B cell (primary cell): ENCODE data around the gene GNG7. TPM values are rescaled to one million over a fixed set of nuclear protein-coding genes. Genes with fewer than 3 reads are reported as not detected.
A peak's percentile ranks its signal among the peaks of the same experiment; 100 is the strongest.

Experiments used
- ATAC-seq: fragments of 200-7000 bp; cut with Tn5 transposase; one replicate; pipeline ENCODE4 v1.10.0; 2021; ENCODE audit warnings: low read depth, mild to moderate bottlenecking, moderate number of reproducible peaks, moderate library complexity
- CTCF ChIA-PET: fragments of 350-600 bp; sonication (Branson Sonifier 250); formaldehyde crosslinking; loops from one replicate; lab custom pipeline; 2021; ENCODE audit warnings: antibody characterized with exemption, inconsistent platforms; lab: Charles Lee
- POLR2A ChIA-PET: fragments of 350-600 bp; sonication (Branson Sonifier 250); formaldehyde crosslinking; loops from one replicate; lab custom pipeline; 2021; ENCODE audit warnings: antibody characterized with exemption; lab: Charles Lee
- DNase-seq: peaks from one replicate; pipeline ENCODE4 v3.0.0; 2013
- H2AFZ ChIP-seq: 2 replicates; pipeline ENCODE4 v1.6.1; 2012; ENCODE audit warnings: mild to moderate bottlenecking, low read depth, low read length; ENCODE audit not compliant: insufficient read depth, poor library complexity, severe bottlenecking
- H3K27ac ChIP-seq, 2 donors: 1 replicate in 1 of 2; 2 replicates in 1 of 2; pipeline ENCODE4 v1.5.1; 2012 to 2013; ENCODE audit warnings: low read length in 2 of 2, mild to moderate bottlenecking in 2 of 2, moderate library complexity in 1 of 2
- H3K27me3 ChIP-seq, 4 experiments: fragments of 200-600 bp in 1 of 4; sonication (generic) in 1 of 4; replicated peaks in 1 of 4; 1 replicate in 2 of 4; 2 replicates in 2 of 4; pipeline versions ENCODE4 v1.6.1 to v1.7.0; 2013 to 2016; ENCODE audit warnings: low read length in 3 of 4, mild to moderate bottlenecking in 2 of 4, mixed read lengths in 1 of 4, moderate library complexity in 1 of 4; ENCODE audit not compliant: insufficient read depth in 4 of 4, control insufficient read depth in 3 of 4; ENCODE audit errors: control extremely low read depth in 1 of 4
- H3K36me3 ChIP-seq, 2 experiments: replicated peaks in 1 of 2; 1 replicate in 1 of 2; 2 replicates in 1 of 2; pipeline versions ENCODE4 v1.6.1 to v1.7.1; 2013; ENCODE audit warnings: low read length in 1 of 2; ENCODE audit not compliant: insufficient read depth in 2 of 2, control insufficient read depth in 1 of 2; ENCODE audit errors: control extremely low read depth in 1 of 2, extremely low read depth in 1 of 2
- H3K4me1 ChIP-seq, 2 donors: fragments of 200-600 bp in 1 of 2; sonication (generic) in 1 of 2; 1 replicate in 1 of 2; 2 replicates in 1 of 2; pipeline versions ENCODE4 v1.5.1 to v1.6.1; 2013 to 2017; ENCODE audit warnings: low read length in 2 of 2; ENCODE audit not compliant: control insufficient read depth in 2 of 2, insufficient read depth in 2 of 2
- H3K4me2 ChIP-seq: replicated peaks from 2 replicates; pipeline ENCODE3; 2012; ENCODE audit warnings: mild to moderate bottlenecking, low read depth, low read length; ENCODE audit not compliant: poor library complexity, severe bottlenecking
- H3K4me3 ChIP-seq, 5 experiments: fragments of 200-600 bp in 1 of 5; sonication (generic) in 1 of 5; 1 replicate in 3 of 5; 2 replicates in 2 of 5; pipeline versions ENCODE4 v1.5.1 to v1.7.0; 2011 to 2016; ENCODE audit warnings: low read length in 4 of 5, mild to moderate bottlenecking in 4 of 5, low read depth in 2 of 5, control low read depth in 1 of 5, moderate library complexity in 1 of 5; ENCODE audit not compliant: insufficient read depth in 1 of 5; ENCODE audit errors: control extremely low read depth in 1 of 5, extremely low read depth in 1 of 5
- H3K79me2 ChIP-seq: fragments of 200-600 bp; sonication (generic); one replicate; pipeline ENCODE4 v1.6.0; 2016; ENCODE audit warnings: low read length; ENCODE audit not compliant: control insufficient read depth, insufficient read depth
- H3K9ac ChIP-seq: fragments of 200-600 bp; sonication (generic); 2 replicates; pipeline ENCODE4 v1.6.1; 2017; ENCODE audit warnings: mild to moderate bottlenecking, low read length, moderate library complexity
- H3K9me3 ChIP-seq, 3 donors: one replicate each; pipeline versions ENCODE4 v1.6.1 to v1.7.1; 2013; ENCODE audit warnings: low read length in 2 of 3; ENCODE audit not compliant: control insufficient read depth in 2 of 3, insufficient read depth in 1 of 3; ENCODE audit errors: control extremely low read depth in 1 of 3
- H4K20me1 ChIP-seq: 2 replicates; pipeline ENCODE4 v1.6.0; 2012; ENCODE audit warnings: mild to moderate bottlenecking, low read length; ENCODE audit not compliant: insufficient read depth, control insufficient read depth, poor library complexity, severe bottlenecking
- H3K27ac Mint-ChIP-seq: one replicate; pipeline ENCODE4 v1.8.0; 2021; ENCODE audit warnings: mixed read lengths
- H3K27me3 Mint-ChIP-seq: one replicate; pipeline ENCODE4 v1.8.0; 2021; ENCODE audit warnings: mixed read lengths
- H3K4me1 Mint-ChIP-seq: one replicate; pipeline ENCODE4 v1.8.0; 2021; ENCODE audit warnings: mixed read lengths
- H3K4me3 Mint-ChIP-seq: one replicate; pipeline ENCODE4 v1.8.0; 2021; ENCODE audit warnings: mixed read lengths
- H3K9me3 Mint-ChIP-seq: one replicate; pipeline ENCODE4 v1.8.0; 2022; ENCODE audit warnings: mixed read lengths; ENCODE audit not compliant: insufficient read depth
- EZH2 ChIP-seq: IDR thresholded peaks from 2 replicates; pipeline ENCODE4 v1.6.1; 2012; ENCODE audit warnings: borderline replicate concordance, low read depth, mild to moderate bottlenecking, moderate library complexity, low read length; ENCODE audit not compliant: insufficient read depth, poor library complexity, severe bottlenecking
- WGBS: methylation state at CpG from one replicate; pipeline ENCODE4 v1.1.5; 2013; ENCODE audit warnings: missing lambda C conversion rate; ENCODE audit not compliant: insufficient coverage; 5-methylcytosine and 5-hydroxymethylcytosine counted together
- intact Hi-C: fragments of 100-400 bp; cut with micrococcal nuclease; formaldehyde crosslinking; loops from one replicate; pipeline ENCODE4 v1.10.0; 2022
- polyA plus RNA-seq: library from polyadenylated mRNA; depleted of rRNA; stranded (reverse); fragments of >200 nt; gene quantifications from 2 replicates; pipeline ENCODE4 v1.2.3, GENCODE V29; 2012
- total RNA-seq, 2 donors: library from RNA; stranded (reverse); fragments of 120-200 nt in 1 of 2; gene quantifications; 1 replicate in 1 of 2; 2 replicates in 1 of 2; pipeline versions ENCODE4 v1.2.3 to v1.2.4, GENCODE V29; 2013 to 2022
- TF ChIP-seq, protein P1 (sequence below): fragments of 200-600 bp; IDR thresholded peaks from one replicate; pipeline ENCODE4 v1.8.0; 2022; ENCODE audit warnings: antibody characterized with exemption, mild to moderate bottlenecking

The GNG7 gene
- total and polyA plus RNA-seq, 2 donors (not counting 1 experiment from before 2014, with no cell fraction given) = 76.3 to 153 TPM

- Mint-ChIP-seq H3K4me1 (peaks cover 72% of the 10 kb centered on the region), H3K27me3 (no peaks in the 10 kb centered on the region), H3K9me3 (peaks cover 6% of the 10 kb centered on the region), H3K27ac (peak overlapping the region; percentile 99), H3K4me3 (peak overlapping the region; percentile 77)
- 1% methylated on average over 9 of the region's 11 CpGs for whole genome bisulfite sequencing
- H3K79me2 ChIP-seq = peaks cover 89% of the 10 kb centered on the region
- peak overlapping the region; percentile 99 to 100 for H3K27ac ChIP-seq
- ATAC-seq = peak; percentile 46
- ChIA-PET POLR2A (interaction anchor here (0.6 to 6.6 kb wide), 8 partner anchors 12 to 81 kb away, joined by 3 to 86 read pairs (median 5); partner anchors contain the start of gene GNG7), CTCF (interaction anchor here (1.1 to 3.4 kb wide), 7 partner anchors 18 to 69 kb away, joined by 3 to 19 read pairs (median 6); partner anchors contain the start of gene GNG7)
- peaks cover 1 to 40% of the 10 kb centered on the region in 2 experiments for H3K36me3 ChIP-seq
- H3K9me3 ChIP-seq = peaks cover 0 to 41% (median 16%) of the 10 kb centered on the region in 3 donors
- H3K4me3 ChIP-seq = peak overlapping the region in 1 of 5 experiments; percentile 14
- peak overlapping the region; percentile 52 for H3K9ac ChIP-seq
- H2AFZ ChIP-seq = no peak overlapping the region
- peak overlapping the region; percentile 66 for H3K4me2 ChIP-seq
- TF ChIP-seq, protein P1, sequence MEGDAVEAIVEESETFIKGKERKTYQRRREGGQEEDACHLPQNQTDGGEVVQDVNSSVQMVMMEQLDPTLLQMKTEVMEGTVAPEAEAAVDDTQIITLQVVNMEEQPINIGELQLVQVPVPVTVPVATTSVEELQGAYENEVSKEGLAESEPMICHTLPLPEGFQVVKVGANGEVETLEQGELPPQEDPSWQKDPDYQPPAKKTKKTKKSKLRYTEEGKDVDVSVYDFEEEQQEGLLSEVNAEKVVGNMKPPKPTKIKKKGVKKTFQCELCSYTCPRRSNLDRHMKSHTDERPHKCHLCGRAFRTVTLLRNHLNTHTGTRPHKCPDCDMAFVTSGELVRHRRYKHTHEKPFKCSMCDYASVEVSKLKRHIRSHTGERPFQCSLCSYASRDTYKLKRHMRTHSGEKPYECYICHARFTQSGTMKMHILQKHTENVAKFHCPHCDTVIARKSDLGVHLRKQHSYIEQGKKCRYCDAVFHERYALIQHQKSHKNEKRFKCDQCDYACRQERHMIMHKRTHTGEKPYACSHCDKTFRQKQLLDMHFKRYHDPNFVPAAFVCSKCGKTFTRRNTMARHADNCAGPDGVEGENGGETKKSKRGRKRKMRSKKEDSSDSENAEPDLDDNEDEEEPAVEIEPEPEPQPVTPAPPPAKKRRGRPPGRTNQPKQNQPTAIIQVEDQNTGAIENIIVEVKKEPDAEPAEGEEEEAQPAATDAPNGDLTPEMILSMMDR = no peak
- TF ChIP-seq EZH2 = no peak
- H3K4me1 ChIP-seq = peaks cover 59 to 82% of the 10 kb centered on the region in 2 donors
- H3K27me3 ChIP-seq = no peaks in the 10 kb centered on the region
- DNase-seq = peak; percentile 93
- intact Hi-C loops = loop anchor here (1.0 to 2.0 kb wide), 4 partner anchors 17 to 54 kb away; no protein-coding TSS in a partner anchor
- H4K20me1 ChIP-seq = peaks cover 6% of the 10 kb centered on the region
These were observed 21.7 kb downstream of the GNG7 start for GRCh38 chr19:2680808-2681207.

- peaks cover 0 to 36% (median 16%) of the 10 kb centered on the region in 3 donors for H3K9me3 ChIP-seq
- peak overlapping the region; percentile 92 for H3K27ac Mint-ChIP-seq
- POLR2A ChIA-PET = interaction anchor here (1.4 to 6.6 kb wide), 4 partner anchors 14 to 56 kb away, joined by 3 to 86 read pairs (median 23); partner anchors contain the start of gene GNG7
- ATAC-seq (no peak), DNase-seq (no peak)
- H3K9me3 Mint-ChIP-seq = peaks cover 6% of the 10 kb centered on the region
- CTCF ChIA-PET = interaction anchor here (0.8 to 3.3 kb wide), 5 partner anchors 20 to 154 kb away, joined by 3 to 16 read pairs (median 5); no protein-coding TSS in a partner anchor
- H3K4me2 ChIP-seq = peak overlapping the region; percentile 34
- intact Hi-C loops = no loop called here
- peaks cover 0 to 48% of the 10 kb centered on the region in 2 experiments for H3K36me3 ChIP-seq
- no peaks in the 10 kb centered on the region for H3K27me3 Mint-ChIP-seq
- 95% methylated on average over 2 of the region's 2 CpGs for WGBS
- no peak overlapping the region for H3K4me3 ChIP-seq
- H3K4me1 Mint-ChIP-seq = peaks cover 77% of the 10 kb centered on the region
- no peaks in the 10 kb centered on the region for H3K27me3 ChIP-seq
- H3K9ac ChIP-seq = peak overlapping the region; percentile 6
- no peaks in the 10 kb centered on the region for H4K20me1 ChIP-seq
- H2AFZ ChIP-seq = no peak overlapping the region
- H3K27ac ChIP-seq = peak overlapping the region; percentile 99 to 100
- no peak for TF ChIP-seq EZH2
- TF ChIP-seq, protein P1 = no peak
- H3K4me3 Mint-ChIP-seq = peak overlapping the region; percentile 58
- H3K79me2 ChIP-seq = peaks cover 89% of the 10 kb centered on the region
- H3K4me1 ChIP-seq = peaks cover 56 to 77% of the 10 kb centered on the region in 2 donors
These were observed 23.1 kb downstream of the GNG7 start for GRCh38 chr19:2679439-2679838.
